Skin of body (tissue), 2 donors: ENCODE data around the gene MGMT. TPM values are rescaled to one million over a fixed set of nuclear protein-coding genes. Genes with fewer than 3 reads are reported as not detected.

Experiments
- DNase-seq: peaks from one replicate; lab custom pipeline; 2025; lab: John Stamatoyannopoulos, UW
- total RNA-seq: library from RNA; depleted of rRNA; stranded (reverse); fragments of >200 nt; gene quantifications from one replicate; pipeline ENCODE4 v1.2.3, GENCODE V29; 2014

MGMT gene
- total RNA-seq, 1 donor from 2014 or later, result 25.4 TPM

GRCh38 chr10:129494176-129494575 is 27.1 kb downstream of the MGMT start:
- DNase-seq, result no peak

- no peak for DNase-seq
Measured at GRCh38 chr10:129494740-129495139, 27.7 kb downstream of the MGMT start.

GRCh38 chr10:129495256-129495655 is 28.2 kb downstream of the MGMT start:
- DNase-seq, result no peak

- DNase-seq, result no peak
Measured at GRCh38 chr10:129495698-129496097, 28.7 kb downstream of the MGMT start.

- no peak for DNase-seq
Measured at GRCh38 chr10:129497013-129497412, 30.0 kb downstream of the MGMT start.

GRCh38 chr10:129498680-129499079 is 31.6 kb downstream of the MGMT start:
- no peak for DNase-seq

- DNase-seq, result no peak
Measured at GRCh38 chr10:129500617-129501339, 33.7 kb downstream of the MGMT start.

- peak; percentile 17 for DNase-seq
Measured at GRCh38 chr10:129501652-129502436, 34.8 kb downstream of the MGMT start.

- no peak for DNase-seq
Measured at GRCh38 chr10:129502448-129502847, 35.4 kb downstream of the MGMT start.

- no peak for DNase-seq
Measured at GRCh38 chr10:129505500-129506075, 38.5 kb downstream of the MGMT start.

GRCh38 chr10:129506101-129506797 is 39.2 kb downstream of the MGMT start:
- DNase-seq, result no peak

GRCh38 chr10:129507216-129507889 is 40.3 kb downstream of the MGMT start:
- DNase-seq, result no peak

- DNase-seq, result no peak
Measured at GRCh38 chr10:129509155-129509554, 42.1 kb downstream of the MGMT start.

- no peak for DNase-seq
Measured at GRCh38 chr10:129509835-129510234, 42.8 kb downstream of the MGMT start.

- no peak for DNase-seq
Measured at GRCh38 chr10:129511086-129511485, 44.0 kb downstream of the MGMT start.

GRCh38 chr10:129511758-129512157 is 44.7 kb downstream of the MGMT start:
- DNase-seq, result no peak

GRCh38 chr10:129513312-129513711 is 46.3 kb downstream of the MGMT start:
- DNase-seq, result no peak

- DNase-seq, result no peak
Measured at GRCh38 chr10:129514568-129515451, 47.8 kb downstream of the MGMT start.

- no peak for DNase-seq
Measured at GRCh38 chr10:129516846-129517679, 50.0 kb downstream of the MGMT start.
